ENCODE data around the gene HCLS1. TPM values are rescaled to one million over a fixed set of nuclear protein-coding genes. Genes with fewer than 3 reads are reported as not detected.

HCLS1 gene
- total RNA-seq, 2 experiments from 2014 or later: 124 to 235 TPM

- Histone ChIP-seq H3K4me2 (ENCODE audit: low read length) (no peak overlapping the region), H3K4me3 (ENCODE audit: low read depth, low read length, poor library complexity, severe bottlenecking) (no peak overlapping the region), H2AFZ (ENCODE audit: low read length) (no peak overlapping the region), H3K36me3 (ENCODE audit: insufficient read depth, low read length) (peaks cover 24% of the 10 kb centered on the region), H3K79me2 (ENCODE audit: insufficient read depth, low read depth, low read length) (no peaks in the 10 kb centered on the region), H3K9me3 (ENCODE audit: low read length) (no peaks in the 10 kb centered on the region), H3K9me2 (ENCODE audit: insufficient read depth, low read length) (no peaks in the 10 kb centered on the region), H3K4me1 (ENCODE audit: insufficient read depth, low read length, poor library complexity, severe bottlenecking) (no peaks in the 10 kb centered on the region), H4K20me1 (ENCODE audit: insufficient read depth, low read length) (no peaks in the 10 kb centered on the region), H3K27ac (ENCODE audit: low read depth, low read length, poor library complexity, severe bottlenecking) (no peak overlapping the region)
- POLR2A ChIA-PET: interaction anchor here (0.5 to 2.2 kb wide), 9 partner anchors 9 to 116 kb away, joined by 3 to 10 read pairs (median 4); no protein-coding TSS in a partner anchor
- no TSS peak for BruUV-seq (replicated peaks)
- TF ChIP-seq EZH2phosphoT487 (IDR thresholded peaks at IDR 0.05; ENCODE audit: borderline replicate concordance, low read depth, low read length) (no peak), CTCF (conservative IDR thresholded peaks at IDR 0.05; ENCODE audit: low read length) (no peak)
- CTCF ChIA-PET (ENCODE audit: unreplicated experiment): no interaction called here
- intact Hi-C loops (cut with micrococcal nuclease; ENCODE audit: unreplicated experiment): no loop called here
- no peak for DNase-seq (ENCODE audit: low spot score)
Observed at GRCh38 chr3:121696186-121696585, 35.5 kb upstream of the HCLS1 start.

- CTCF ChIA-PET (ENCODE audit: unreplicated experiment): interaction anchor here (1.3 kb wide), 1 partner anchor 8 kb away, joined by 3 read pairs; no protein-coding TSS in a partner anchor
- no peaks in the 10 kb centered on the region for H3K79me2 ChIP-seq (ENCODE audit: insufficient read depth, low read depth, low read length)
- no peak overlapping the region for H3K4me3 ChIP-seq (ENCODE audit: low read depth, low read length, poor library complexity, severe bottlenecking)
- no TSS peak for BruUV-seq (replicated peaks)
- H4K20me1 ChIP-seq (ENCODE audit: insufficient read depth, low read length): no peaks in the 10 kb centered on the region
- no peaks in the 10 kb centered on the region for H3K9me2 ChIP-seq (ENCODE audit: insufficient read depth, low read length)
- no peak overlapping the region for H3K27ac ChIP-seq (ENCODE audit: low read depth, low read length, poor library complexity, severe bottlenecking)
- H3K36me3 ChIP-seq (ENCODE audit: insufficient read depth, low read length): peaks cover 13% of the 10 kb centered on the region
- no peak overlapping the region for H3K4me2 ChIP-seq (ENCODE audit: low read length)
- no peak for DNase-seq (ENCODE audit: low spot score)
- POLR2A ChIA-PET: interaction anchor here (1.7 to 3.2 kb wide), 2 partner anchors 10 to 25 kb away, joined by 6 to 10 read pairs; no protein-coding TSS in a partner anchor
- H3K9me3 ChIP-seq (ENCODE audit: low read length): no peaks in the 10 kb centered on the region
- intact Hi-C loops (cut with micrococcal nuclease; ENCODE audit: unreplicated experiment): no loop called here
- TF ChIP-seq EZH2phosphoT487 (IDR thresholded peaks at IDR 0.05; ENCODE audit: borderline replicate concordance, low read depth, low read length) (no peak), CTCF (conservative IDR thresholded peaks at IDR 0.05; ENCODE audit: low read length) (no peak)
- no peaks in the 10 kb centered on the region for H3K4me1 ChIP-seq (ENCODE audit: insufficient read depth, low read length, poor library complexity, severe bottlenecking)
- H2AFZ ChIP-seq (ENCODE audit: low read length): no peak overlapping the region
Observed at GRCh38 chr3:121692010-121692699, 31.5 kb upstream of the HCLS1 start.
